Cardiac fibroblast (primary cell): ENCODE data around the gene LRRC61.

Source experiments
- DNase-seq, 2 donors: peaks; one replicate each; pipeline versions ENCODE4 v3.0.0 to v3.0.0-alpha.2; 2010; ENCODE audit warnings: low read depth in 2 of 2
- H3K4me3 ChIP-seq, 2 donors: replicated peaks in 1 of 2; 1 replicate in 1 of 2; 2 replicates in 1 of 2; pipeline ENCODE4 v1.5.1; 2011; ENCODE audit warnings: low read depth in 2 of 2, low read length in 2 of 2, mild to moderate bottlenecking in 2 of 2, moderate library complexity in 1 of 2
- TF ChIP-seq, protein P1 (sequence below): IDR thresholded peaks from one replicate; pipeline ENCODE4 v1.5.1; 2011; ENCODE audit warnings: low read depth, mild to moderate bottlenecking, low read length, inconsistent platforms

The LRRC61 gene

DNA sequence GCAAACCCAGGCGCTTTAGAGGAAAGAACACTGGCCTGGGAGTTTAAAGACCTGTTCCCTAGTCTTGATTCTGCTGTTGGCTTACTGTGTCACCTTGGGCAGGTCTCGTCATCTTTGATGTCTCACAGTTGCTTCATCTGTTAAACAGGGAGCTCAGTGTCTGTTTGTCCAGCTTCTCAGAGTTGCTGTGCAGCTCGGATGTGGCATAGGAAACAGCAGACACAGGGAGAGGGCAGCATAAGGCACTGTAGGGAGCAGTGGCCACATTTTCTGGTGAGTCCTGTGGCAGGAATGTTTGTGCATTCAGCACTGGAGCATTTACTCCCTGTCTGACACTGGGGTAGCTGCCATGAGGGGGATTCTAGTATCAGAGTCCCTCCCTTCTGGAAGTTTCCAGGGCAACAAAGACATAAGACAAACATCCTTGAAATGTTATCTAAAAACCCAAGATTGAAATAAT, 47.5 kb downstream of the LRRC61 start:
- TF ChIP-seq, protein P1, sequence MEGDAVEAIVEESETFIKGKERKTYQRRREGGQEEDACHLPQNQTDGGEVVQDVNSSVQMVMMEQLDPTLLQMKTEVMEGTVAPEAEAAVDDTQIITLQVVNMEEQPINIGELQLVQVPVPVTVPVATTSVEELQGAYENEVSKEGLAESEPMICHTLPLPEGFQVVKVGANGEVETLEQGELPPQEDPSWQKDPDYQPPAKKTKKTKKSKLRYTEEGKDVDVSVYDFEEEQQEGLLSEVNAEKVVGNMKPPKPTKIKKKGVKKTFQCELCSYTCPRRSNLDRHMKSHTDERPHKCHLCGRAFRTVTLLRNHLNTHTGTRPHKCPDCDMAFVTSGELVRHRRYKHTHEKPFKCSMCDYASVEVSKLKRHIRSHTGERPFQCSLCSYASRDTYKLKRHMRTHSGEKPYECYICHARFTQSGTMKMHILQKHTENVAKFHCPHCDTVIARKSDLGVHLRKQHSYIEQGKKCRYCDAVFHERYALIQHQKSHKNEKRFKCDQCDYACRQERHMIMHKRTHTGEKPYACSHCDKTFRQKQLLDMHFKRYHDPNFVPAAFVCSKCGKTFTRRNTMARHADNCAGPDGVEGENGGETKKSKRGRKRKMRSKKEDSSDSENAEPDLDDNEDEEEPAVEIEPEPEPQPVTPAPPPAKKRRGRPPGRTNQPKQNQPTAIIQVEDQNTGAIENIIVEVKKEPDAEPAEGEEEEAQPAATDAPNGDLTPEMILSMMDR: no peak
- peak; percentile 49 to 66 for DNase-seq
- H3K4me3 ChIP-seq: peak overlapping the region in 1 of 2 donors; percentile 89

- TF ChIP-seq, protein P1: no peak
- DNase-seq: no peak
- H3K4me3 ChIP-seq: no peak overlapping the region
Measured at GRCh38 chr7:150371131-150371995, 48.2 kb downstream of the LRRC61 start.

DNA sequence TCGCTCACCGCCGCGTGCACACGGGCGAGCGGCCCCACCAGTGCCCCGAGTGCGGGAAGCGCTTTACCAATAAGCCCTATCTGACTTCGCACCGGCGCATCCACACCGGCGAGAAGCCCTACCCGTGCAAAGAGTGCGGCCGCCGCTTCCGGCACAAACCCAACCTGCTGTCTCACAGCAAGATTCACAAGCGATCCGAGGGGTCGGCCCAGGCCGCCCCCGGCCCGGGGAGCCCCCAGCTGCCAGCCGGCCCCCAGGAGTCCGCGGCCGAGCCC, 48.8 kb downstream of the LRRC61 start:
- TF ChIP-seq, protein P1: no peak
- H3K4me3 ChIP-seq: no peak overlapping the region
- DNase-seq: no peak

DNA sequence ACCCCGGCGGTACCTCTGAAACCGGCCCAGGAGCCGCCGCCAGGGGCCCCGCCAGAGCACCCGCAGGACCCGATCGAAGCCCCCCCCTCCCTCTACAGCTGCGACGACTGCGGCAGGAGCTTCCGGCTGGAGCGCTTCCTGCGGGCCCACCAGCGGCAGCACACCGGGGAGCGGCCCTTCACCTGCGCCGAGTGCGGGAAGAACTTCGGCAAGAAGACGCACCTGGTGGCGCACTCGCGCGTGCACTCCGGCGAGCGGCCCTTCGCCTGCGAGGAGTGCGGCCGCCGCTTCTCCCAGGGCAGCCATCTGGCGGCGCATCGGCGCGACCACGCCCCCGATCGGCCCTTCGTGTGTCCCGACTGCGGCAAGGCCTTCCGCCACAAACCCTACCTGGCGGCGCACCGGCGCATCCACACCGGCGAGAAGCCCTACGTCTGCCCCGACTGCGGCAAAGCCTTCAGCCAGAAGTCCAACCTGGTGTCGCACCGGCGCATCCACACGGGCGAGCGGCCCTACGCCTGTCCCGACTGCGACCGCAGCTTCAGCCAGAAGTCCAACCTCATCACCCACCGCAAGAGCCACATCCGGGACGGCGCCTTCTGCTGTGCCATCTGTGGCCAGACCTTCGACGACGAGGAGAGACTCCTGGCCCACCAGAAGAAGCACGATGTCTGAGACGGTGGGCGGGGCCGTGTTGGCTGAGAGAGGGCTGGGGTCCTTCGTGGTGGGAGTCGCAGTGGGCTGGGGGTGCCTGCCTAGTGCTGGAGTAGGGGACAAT, 49.3 kb downstream of the LRRC61 start:
- DNase-seq: no peak
- no peak overlapping the region for H3K4me3 ChIP-seq

GRCh38 chr7:150373049-150373801, 50.1 kb downstream of the LRRC61 start:
- H3K4me3 ChIP-seq: no peak overlapping the region
- DNase-seq: no peak
- TF ChIP-seq, protein P1: no peak

More for the DNA sequence above, 49.3 kb downstream of the LRRC61 start:
- TF ChIP-seq, protein P1: no peak

DNA sequence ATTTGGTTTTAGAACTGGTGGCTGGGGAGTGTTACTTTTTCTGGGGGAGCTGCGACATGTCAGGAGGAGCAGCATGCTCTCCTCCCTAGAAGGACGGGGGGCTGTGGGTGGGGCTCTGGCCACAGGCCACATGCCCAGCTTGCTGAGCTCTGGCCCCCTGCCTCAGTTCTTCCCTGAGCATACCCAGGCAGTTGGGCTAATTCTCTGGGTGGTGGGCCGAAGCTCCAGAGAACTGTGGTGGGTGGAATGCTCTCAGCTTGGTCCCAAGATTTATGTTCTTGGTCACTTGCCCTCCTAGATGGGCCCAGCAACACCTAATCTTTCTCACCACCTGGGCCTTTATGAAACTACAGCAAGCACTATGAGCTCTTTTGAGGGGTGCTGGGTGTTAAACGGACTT, 50.9 kb downstream of the LRRC61 start:
- DNase-seq: no peak
- TF ChIP-seq, protein P1: no peak
- H3K4me3 ChIP-seq: no peak overlapping the region
